NCI-H82 treated with DMSO at 0.1 percent for 48 hours (cell line): ENCODE results near the gene NOVA1.
A peak's percentile ranks its signal among the peaks of the same experiment; 100 is the strongest.
"Not testable (repeated sequence)": the region's sequence is repeated elsewhere in the genome, so short reads cannot be mapped to it uniquely, and the experiment has no call there.

ENCODE experiments used
- DNase-seq: peaks from one replicate; lab custom pipeline; 2025; ENCODE audit not compliant: unreplicated experiment; lab: John Stamatoyannopoulos, UW

Gene NOVA1, protein sequence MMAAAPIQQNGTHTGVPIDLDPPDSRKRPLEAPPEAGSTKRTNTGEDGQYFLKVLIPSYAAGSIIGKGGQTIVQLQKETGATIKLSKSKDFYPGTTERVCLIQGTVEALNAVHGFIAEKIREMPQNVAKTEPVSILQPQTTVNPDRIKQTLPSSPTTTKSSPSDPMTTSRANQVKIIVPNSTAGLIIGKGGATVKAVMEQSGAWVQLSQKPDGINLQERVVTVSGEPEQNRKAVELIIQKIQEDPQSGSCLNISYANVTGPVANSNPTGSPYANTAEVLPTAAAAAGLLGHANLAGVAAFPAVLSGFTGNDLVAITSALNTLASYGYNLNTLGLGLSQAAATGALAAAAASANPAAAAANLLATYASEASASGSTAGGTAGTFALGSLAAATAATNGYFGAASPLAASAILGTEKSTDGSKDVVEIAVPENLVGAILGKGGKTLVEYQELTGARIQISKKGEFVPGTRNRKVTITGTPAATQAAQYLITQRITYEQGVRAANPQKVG

DNA sequence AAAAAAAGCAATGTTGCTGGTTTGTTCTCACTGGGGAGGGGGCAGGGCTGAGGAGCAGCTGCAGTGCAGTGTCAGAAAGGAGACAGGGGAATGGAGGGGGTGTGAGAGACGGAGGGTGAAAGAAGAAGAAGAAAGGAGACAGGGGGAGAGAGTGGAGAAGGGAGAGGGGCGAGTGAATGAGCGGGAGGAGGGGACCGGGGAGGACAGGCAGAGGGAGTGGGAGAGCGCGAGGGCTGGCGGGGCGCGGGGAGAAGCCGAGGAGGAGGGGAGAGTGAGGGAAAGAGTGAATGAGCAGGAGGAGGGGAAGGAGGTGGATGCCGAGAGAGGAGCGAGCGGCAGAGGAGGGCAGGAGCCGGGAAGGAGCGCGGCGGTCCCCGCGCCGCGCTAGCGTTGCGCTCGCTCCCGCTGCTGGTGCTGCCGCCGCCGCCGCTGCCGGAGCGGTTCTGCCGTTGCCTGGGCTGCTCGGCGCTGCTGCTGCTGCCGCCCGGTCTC lies at the start of gene NOVA1:
NOVA1 (minus strand) TSS at position 445 of the 492 bp plus-strand sequence. CDS start 597 bp downstream, outside the sequence.
- no peak for DNase-seq

DNA sequence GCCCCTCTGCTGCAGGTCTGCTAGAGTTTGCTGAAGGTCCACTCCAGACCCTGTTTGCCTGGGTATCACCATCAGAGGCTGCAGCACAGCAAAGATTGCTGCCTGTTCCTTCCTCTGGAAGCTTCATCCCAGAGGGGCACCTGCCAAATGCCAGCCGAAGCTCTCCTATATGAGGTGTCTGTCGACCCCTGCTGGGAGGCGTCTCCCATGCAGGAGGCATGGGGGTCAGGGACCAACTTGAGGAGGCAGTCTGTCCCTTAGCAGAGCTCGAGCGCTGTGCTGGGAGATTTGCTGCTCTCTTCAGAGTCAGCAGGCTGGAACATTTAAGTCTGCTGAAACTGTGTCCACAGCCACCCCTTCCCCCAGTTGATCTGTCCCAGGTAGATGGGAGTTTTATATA lies 47.2 kb upstream of the NOVA1 start:
- DNase-seq: not testable (repeated sequence)

DNA sequence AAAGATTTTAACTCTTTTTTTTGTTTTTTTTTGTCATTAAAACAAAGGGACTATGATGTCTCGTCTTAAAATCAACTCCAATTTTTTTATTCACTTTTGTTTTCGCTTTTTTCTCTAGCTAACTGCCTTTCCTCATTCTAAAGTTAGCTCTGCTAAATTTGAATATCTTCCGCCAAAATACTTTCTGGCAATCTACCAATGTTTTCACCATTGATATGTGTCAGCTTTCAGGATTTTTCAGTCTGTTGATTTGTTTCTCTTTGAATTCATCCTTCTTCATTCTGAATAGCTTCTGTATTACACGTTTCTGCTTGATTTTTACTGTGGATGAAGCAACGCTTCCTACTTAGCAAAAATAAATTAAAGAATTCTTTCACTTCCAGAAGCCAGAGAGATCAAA lies 38.7 kb upstream of the NOVA1 start:
- no peak for DNase-seq

DNA sequence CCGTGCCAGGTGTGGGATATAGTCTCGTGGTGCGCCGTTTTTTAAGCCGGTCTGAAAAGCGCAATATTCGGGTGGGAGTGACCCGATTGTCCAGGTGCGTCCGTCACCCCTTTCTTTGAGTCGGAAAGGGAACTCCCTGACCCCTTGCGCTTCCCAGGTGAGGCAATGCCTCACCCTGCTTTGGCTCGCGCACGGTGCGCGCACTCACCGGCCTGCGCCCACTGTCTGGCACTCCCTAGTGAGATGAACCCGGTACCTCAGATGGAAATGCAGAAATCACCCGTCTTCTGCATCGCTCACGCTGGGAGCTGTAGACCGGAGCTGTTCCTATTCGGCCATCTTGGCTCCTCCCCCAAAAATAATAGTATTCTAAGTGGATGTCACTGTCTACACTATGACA lies 37.1 kb upstream of the NOVA1 start:
- DNase-seq: not testable (repeated sequence)

DNA sequence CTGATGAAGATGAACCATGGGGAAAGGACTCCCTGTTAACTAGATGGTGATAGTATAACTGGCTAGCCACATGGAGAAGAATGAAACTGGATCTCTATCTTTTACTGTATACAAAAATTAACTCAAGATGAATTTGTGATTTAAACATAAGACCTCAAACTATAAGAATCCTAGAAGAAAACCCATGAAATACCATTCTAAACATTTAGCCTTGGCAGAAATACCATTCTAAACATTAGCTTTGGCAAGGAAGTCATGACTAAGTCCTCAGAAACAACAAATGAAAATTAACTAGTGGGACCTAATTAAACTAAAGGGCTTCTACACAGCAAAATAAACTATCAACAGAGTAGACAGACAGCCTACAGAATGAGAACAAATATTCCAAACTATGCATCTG lies 28.4 kb upstream of the NOVA1 start:
- no peak for DNase-seq

DNA sequence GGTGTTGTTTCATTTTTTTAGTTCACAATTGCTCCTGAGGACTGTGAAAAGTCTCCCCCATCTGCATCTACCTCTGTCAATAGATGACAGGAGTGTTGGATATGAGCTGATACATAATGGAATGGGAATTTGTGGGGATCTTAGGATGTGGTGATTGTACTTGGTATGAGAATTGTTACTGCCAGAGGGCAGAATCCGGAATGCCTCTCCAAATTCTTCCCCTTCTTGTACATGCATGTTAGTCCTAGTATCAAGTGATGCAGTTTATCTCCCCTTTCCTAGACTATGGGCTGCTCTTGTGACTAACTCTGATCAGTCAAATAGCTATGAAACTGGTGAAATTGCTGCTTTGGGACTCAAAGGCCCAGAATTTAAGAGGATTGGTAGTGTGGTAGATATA lies 24.8 kb upstream of the NOVA1 start:
- DNase-seq: no peak

DNA sequence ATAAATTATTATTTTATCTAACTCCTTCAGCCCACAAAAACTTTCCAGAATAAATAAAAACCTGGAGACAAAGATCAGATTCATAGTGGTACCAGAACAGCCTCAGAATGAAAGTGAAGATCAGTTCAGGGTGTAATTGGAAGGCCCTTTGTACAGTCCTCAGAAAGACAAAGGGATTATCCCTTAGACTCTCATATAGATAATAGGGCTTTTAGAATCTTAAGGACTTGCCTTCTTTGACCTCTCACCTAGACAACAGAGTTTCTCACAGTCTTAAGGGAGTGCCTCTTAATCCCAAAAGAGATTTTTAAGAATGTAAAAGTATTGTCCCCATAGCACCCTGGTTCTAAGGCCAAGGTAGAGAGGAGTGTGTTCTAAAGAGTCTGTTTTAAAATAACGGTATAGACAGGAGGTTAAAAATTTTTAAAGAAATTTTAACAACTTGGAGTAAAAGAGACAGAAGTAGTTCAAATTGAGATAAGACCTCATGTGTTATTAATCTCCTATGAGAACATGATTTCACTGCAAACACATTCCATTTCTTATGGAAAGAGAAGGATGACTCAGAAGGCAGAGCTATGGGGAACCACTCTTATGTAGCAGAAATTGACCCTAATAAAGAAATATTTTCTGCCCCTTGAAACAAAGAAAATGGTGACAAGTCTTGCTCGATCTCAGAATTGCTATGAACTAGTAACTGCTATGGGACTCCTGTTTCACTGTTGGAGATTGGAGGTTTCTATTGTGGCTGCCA lies 24.2 kb upstream of the NOVA1 start:
- peak; percentile 58 for DNase-seq

DNA sequence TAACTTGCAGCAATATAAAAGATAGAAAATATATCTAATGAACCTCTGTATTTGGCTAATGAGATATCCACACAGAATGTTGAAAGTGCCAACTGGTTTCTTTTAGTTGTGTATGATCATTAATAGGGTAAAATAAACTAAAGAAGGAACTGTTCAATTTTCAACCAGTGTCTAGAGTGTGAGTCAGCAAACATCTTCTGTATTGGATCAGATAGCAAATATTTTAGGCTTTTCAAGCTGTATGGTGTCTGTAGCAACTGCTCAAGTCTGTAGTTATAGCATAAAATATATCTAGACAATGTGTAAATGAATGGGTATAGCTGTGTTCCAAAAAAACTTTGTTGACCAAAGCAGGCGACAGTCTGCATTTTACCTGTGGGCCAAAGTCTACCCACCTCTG lies 23.5 kb upstream of the NOVA1 start:
- no peak for DNase-seq

DNA sequence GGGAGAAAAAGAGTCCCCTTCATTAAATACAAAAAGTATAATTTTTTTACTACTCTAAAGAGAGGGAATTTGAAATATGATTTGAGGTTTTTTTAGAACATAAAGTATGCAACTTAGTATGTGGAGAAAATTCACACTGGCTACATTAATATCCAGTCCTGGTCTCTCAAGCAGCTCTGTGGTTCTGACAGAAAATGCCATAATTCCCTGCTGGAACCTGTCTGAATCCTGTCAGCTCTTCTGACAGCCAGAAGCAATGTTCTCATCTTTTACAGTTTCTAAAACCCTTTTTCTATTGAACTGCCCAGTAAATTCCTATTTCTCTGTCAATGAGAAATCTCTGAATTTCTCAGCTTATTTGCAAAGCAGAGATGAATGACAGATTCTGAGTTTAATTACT lies 13.4 kb upstream of the NOVA1 start:
- DNase-seq: no peak

DNA sequence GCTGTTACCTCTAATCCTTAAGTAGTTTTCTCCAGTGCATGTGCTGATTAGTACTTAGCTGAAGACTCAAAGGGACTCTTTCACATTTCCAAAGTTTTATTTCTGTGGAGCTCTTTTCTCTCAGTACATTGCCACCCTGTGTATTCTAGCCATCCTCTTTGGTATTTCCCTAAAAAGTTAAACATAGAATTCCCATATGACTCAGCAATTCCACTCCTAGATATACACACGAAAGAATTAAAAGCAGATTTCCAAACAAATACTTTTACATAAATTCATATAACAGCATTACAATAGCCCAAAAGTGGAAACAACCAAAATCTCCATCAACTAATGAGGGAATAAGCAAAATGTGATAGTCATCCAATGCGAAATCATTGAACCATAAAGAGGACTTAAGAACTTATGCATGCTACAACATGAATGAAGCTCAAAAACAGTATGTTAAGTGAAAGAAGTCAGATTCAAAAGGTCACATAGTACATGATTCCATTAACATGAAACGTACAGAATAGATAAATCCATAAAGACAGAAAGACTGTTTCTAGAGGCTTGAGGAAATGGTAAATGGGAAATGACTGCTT lies 9.0 kb upstream of the NOVA1 start:
- peak; percentile 57 for DNase-seq

DNA sequence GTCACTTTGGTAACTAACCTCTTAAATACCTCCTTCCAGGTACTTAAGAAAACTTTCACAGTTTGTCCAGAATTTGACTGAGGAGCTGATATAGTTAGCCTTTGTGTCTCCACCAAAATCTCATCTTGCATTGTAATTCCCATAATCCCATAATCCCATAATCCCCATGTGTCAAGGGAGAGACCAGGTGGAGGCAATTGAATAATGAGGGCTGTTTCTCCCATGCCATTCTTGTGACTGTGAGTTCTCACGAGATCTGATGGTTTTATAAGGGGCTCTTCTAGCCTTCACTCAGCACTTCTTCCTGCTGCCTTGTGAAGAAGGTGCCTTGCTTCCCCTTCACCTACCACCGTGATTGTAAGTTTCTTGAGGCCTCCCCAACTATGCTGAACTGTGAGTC lies 7.8 kb upstream of the NOVA1 start:
- peak; percentile 89 for DNase-seq

DNA sequence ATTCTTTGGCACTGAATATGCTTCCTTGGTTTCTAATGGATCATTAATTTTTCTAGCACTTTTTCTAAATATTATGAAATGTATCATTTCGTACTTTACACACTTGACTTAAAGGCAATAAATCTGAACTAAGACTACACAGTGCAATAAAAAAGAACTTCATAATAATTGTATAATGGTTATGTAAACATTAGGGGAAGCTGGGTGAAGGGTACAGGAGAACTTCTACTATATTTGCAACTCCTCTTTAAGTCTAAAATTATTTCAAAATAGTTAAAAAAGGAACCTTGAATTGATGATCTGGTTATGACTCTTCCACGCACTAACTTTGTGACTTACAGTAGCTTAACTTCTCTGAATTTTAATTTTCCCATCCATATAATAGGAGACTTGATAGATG lies 5.1 kb upstream of the NOVA1 start:
- no peak for DNase-seq

DNA sequence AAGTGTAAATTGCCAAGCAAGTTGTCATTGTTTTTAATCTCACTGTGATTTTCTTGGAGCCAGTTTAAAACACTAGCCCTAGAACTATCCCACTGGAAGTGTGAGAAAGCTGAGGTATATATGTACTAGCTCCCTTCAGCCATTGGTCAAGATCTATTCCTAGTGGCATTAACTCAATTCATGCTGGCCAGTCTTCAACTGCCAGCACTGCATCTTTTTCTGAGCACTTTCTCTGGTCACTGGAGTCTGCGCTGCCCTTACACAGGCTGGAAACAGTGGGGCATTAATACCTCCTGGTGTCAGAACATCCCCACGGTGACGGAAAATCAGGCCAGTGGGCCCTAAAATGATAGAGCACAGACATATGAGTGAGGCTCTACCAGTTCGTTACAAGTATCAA lies 4.0 kb upstream of the NOVA1 start:
- no peak for DNase-seq

DNA sequence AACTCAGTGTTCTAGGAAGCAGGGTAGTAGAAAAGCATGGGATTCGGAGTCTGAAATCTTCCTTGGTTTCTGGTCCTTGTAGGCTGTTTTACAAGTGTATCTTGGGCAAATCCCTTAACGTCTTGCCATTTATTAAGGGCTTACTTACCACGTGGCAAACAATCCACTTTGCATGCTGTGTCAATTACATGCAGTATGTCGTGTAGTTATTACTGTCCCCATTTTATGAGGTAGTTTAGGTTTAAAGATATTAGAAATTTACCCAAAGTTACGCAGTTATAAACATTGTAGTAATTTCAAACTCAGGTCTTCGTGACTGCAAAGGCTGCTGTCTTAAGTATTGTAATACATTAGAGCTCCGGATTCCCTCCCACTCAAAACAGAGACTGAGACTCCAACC lies 1.5 kb upstream of the NOVA1 start:
- DNase-seq: peak; percentile 36

DNA sequence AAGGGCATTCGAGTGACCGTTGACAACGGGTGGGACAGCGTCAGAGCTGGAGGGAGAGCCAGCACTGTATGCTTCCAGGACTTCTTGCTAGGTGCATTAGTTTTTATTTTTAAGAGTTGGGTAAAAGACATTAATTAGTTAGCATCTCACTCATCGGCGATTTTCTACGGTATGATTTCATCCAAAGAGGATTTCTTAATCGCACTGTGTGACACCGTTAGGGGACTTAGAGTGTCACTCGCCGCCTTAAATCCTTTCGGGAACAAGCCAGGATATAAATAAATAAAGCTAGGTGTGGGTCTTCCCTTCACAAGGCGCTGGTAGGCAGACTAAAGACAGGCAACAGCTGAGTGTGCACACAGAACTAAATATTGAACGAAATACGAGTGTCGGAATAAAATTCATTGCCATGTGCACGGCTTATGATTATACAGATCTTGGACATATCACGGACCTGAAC lies 869 bp upstream of the NOVA1 start:
- peak; percentile 37 for DNase-seq

DNA sequence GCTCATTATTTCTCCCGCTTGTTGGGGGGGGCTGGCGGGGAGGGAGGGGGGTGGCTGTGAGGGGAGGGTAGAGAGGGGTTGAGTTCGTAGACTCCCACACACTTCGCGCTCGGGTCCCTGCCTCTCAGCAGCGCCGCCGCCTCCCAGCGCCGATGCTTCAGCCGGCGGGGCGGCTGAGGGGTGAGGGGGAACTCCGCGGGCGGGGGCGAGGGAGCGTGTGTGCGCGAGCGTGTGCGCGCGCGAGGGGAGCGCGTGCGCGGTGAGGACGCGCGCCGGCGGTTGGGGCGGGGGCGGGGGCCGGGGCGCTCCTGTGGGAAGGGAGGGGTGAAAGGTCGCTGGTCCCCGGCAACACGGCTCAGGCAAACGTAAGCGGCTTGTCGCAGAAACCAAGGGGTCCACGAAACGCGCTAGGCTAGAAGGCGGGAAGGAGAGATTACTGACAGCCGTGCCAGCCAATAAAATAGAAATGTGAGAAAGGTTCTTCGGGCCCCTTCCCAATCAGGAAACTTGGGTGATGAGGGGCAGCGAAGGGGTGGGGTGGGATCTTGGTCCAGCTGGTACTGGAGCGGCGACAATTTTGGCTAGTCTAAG lies 343 bp upstream of the NOVA1 start:
- peak; percentile 82 for DNase-seq

DNA sequence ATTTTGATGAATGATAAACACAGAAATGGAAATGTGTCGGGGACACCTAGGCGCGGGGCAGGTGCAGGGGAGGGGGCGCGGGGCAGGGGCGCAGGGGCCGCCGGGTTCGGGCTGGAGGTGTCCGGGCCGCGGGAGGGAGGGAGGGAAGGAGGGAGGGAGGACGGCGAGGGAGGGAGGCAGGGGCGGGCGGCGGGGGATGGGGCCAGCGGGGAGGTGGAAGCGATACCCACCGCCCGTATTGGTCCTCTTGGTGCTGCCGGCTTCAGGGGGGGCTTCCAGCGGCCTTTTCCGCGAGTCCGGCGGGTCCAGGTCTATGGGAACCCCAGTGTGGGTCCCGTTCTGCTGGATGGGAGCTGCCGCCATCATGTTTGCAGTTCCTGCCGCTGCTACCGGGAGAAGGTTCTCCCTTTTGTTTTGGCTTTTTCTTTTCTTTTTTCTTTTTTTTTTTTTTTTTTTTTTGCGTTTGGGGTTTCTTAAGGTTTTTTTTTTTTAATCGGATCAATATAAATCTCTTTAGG lies 703 bp downstream of the NOVA1 start:
- no peak for DNase-seq

DNA sequence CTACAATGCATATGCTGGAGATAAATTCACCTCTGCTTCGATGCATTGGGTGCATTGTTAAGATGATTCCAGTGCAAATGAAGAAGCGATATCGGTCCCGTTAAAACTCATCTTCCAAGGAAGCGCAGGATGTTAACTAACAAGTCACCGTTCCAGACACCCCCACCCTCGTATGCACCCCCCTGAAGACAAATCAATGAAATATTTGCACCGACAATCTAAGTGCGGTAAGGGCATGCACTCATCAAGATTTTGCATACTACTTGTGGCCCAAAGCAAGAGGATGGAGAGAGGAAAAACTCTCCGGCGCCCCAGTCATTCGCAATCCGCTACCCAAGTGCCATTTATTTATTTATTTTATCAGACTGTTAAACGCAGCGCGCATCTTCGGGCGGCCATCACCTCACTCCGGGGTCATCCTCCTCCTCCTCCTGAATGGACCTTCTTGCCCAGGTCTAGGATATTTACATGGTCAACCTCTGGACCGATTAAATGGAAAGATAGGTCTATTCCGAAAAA lies 1.2 kb downstream of the NOVA1 start:
- DNase-seq: no peak

DNA sequence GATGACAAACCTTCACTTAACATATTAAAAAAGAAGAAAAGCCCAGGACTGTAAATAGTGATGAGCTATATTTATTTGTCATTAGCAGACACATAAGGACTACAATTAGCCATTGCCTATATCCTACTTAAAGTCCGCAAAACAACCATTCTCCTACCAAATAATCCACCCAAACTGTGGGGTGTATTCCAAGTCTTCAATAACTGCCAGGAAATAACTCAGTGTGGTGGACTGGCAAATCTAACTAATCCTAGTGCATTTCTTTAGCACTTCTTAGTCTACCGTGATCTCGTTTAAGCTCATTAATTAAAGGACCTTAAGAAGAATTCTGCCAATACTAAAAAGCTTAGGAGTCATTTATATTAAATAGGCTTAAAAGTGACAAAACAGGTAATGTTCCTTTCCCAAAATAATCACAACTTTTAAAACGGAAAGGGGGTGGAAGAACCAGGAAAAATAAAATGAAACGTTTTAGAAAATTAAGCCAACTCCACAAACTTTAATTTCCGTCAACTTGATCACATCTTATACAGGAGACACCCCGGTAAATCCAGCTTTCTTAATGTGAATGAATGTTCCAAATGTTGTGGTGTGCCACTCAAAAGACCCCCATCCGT lies 1.8 kb downstream of the NOVA1 start:
- DNase-seq: peak; percentile 83
